Dendritic cell treated with granulocyte-macrophage colony-stimulating factor and Interleukin-4, amounts not matched to agents 40 ng/mL and 50 ng/mL, for 4 days (primary cell): ENCODE measurements around the gene RAB10.

Source experiments
- H3K27ac Mint-ChIP-seq: one replicate; pipeline ENCODE4 v1.8.0; 2022; ENCODE audit warnings: mild to moderate bottlenecking, mixed read lengths
- H3K27me3 Mint-ChIP-seq: one replicate; pipeline ENCODE4 v1.8.0; 2022; ENCODE audit warnings: mild to moderate bottlenecking, mixed read lengths
- H3K36me3 Mint-ChIP-seq: one replicate; pipeline ENCODE4 v1.8.0; 2022; ENCODE audit warnings: low read depth, mixed read lengths
- H3K4me1 Mint-ChIP-seq: one replicate; pipeline ENCODE4 v1.8.0; 2022; ENCODE audit warnings: low read depth, mixed read lengths
- H3K4me3 Mint-ChIP-seq: one replicate; pipeline ENCODE4 v1.8.0; 2022; ENCODE audit warnings: mild to moderate bottlenecking, moderate library complexity, mixed read lengths
- H3K9me3 Mint-ChIP-seq: one replicate; pipeline ENCODE4 v1.8.0; 2022; ENCODE audit warnings: mixed read lengths
- intact Hi-C: fragments of 100-400 bp; cut with micrococcal nuclease; formaldehyde crosslinking; loops from one replicate; pipeline ENCODE4 v1.15.0; 2022

The RAB10 gene

GRCh38 chr2:26054598-26055348 lies 20.9 kb downstream of the RAB10 start:
- Mint-ChIP-seq H3K27me3 (no peaks in the 10 kb centered on the region), H3K27ac (no peak overlapping the region), H3K36me3 (peaks cover 82% of the 10 kb centered on the region), H3K4me3 (no peak overlapping the region), H3K9me3 (no peaks in the 10 kb centered on the region), H3K4me1 (peaks cover 84% of the 10 kb centered on the region)
- intact Hi-C loops, result no loop called here

- intact Hi-C loops, result no loop called here
- peaks cover 75% of the 10 kb centered on the region for H3K4me1 Mint-ChIP-seq
- H3K27me3 Mint-ChIP-seq, result no peaks in the 10 kb centered on the region
- peak overlapping the region; percentile 31 for H3K27ac Mint-ChIP-seq
- no peak overlapping the region for H3K4me3 Mint-ChIP-seq
- no peaks in the 10 kb centered on the region for H3K9me3 Mint-ChIP-seq
- H3K36me3 Mint-ChIP-seq, result peaks cover 84% of the 10 kb centered on the region
These were observed 24.5 kb downstream of the RAB10 start for GRCh38 chr2:26058390-26058789.

- Mint-ChIP-seq H3K27me3 (no peaks in the 10 kb centered on the region), H3K4me1 (peaks cover 70% of the 10 kb centered on the region), H3K4me3 (no peak overlapping the region), H3K27ac (no peak overlapping the region), H3K9me3 (no peaks in the 10 kb centered on the region), H3K36me3 (peaks cover 88% of the 10 kb centered on the region)
- intact Hi-C loops, result no loop called here
These were observed 25.7 kb downstream of the RAB10 start for GRCh38 chr2:26059542-26059941.

- H3K27ac Mint-ChIP-seq, result no peak overlapping the region
- intact Hi-C loops, result no loop called here
These were observed 27.7 kb downstream of the RAB10 start for GRCh38 chr2:26061539-26061938.

GRCh38 chr2:26064846-26065245 lies 31.0 kb downstream of the RAB10 start:
- intact Hi-C loops, result no loop called here
- Mint-ChIP-seq H3K9me3 (no peaks in the 10 kb centered on the region), H3K4me3 (peak overlapping the region; percentile 26), H3K27me3 (no peaks in the 10 kb centered on the region), H3K36me3 (peaks cover 65% of the 10 kb centered on the region), H3K27ac (peak overlapping the region; percentile 67), H3K4me1 (peaks cover 57% of the 10 kb centered on the region)

More at GRCh38 chr2:26061539-26061938, 27.7 kb downstream of the RAB10 start:
- Mint-ChIP-seq H3K9me3 (no peaks in the 10 kb centered on the region), H3K4me1 (peaks cover 64% of the 10 kb centered on the region), H3K4me3 (no peak overlapping the region), H3K36me3 (peaks cover 88% of the 10 kb centered on the region), H3K27me3 (no peaks in the 10 kb centered on the region)

- H3K27me3 Mint-ChIP-seq, result no peaks in the 10 kb centered on the region
- H3K4me1 Mint-ChIP-seq, result peaks cover 53% of the 10 kb centered on the region
- H3K27ac Mint-ChIP-seq, result peak overlapping the region; percentile 76
- no peak overlapping the region for H3K4me3 Mint-ChIP-seq
- peaks cover 42% of the 10 kb centered on the region for H3K36me3 Mint-ChIP-seq
- H3K9me3 Mint-ChIP-seq, result no peaks in the 10 kb centered on the region
- intact Hi-C loops, result no loop called here
These were observed 33.5 kb downstream of the RAB10 start for GRCh38 chr2:26067186-26067974.

GRCh38 chr2:26067980-26068507 lies 34.2 kb downstream of the RAB10 start:
- H3K4me3 Mint-ChIP-seq, result peak overlapping the region; percentile 62
- intact Hi-C loops, result no loop called here
- H3K27ac Mint-ChIP-seq, result peak overlapping the region; percentile 76

GRCh38 chr2:26068602-26069298 lies 34.9 kb downstream of the RAB10 start:
- peak overlapping the region; percentile 76 for H3K27ac Mint-ChIP-seq
- peaks cover 31% of the 10 kb centered on the region for H3K36me3 Mint-ChIP-seq
- intact Hi-C loops, result no loop called here
- no peaks in the 10 kb centered on the region for H3K9me3 Mint-ChIP-seq
- no peak overlapping the region for H3K4me3 Mint-ChIP-seq
- no peaks in the 10 kb centered on the region for H3K27me3 Mint-ChIP-seq
- H3K4me1 Mint-ChIP-seq, result peaks cover 55% of the 10 kb centered on the region

More at GRCh38 chr2:26067980-26068507, 34.2 kb downstream of the RAB10 start:
- H3K9me3 Mint-ChIP-seq, result no peaks in the 10 kb centered on the region
- H3K4me1 Mint-ChIP-seq, result peaks cover 53% of the 10 kb centered on the region
- no peaks in the 10 kb centered on the region for H3K27me3 Mint-ChIP-seq
- peaks cover 36% of the 10 kb centered on the region for H3K36me3 Mint-ChIP-seq

- Mint-ChIP-seq H3K4me1 (peaks cover 67% of the 10 kb centered on the region), H3K4me3 (no peak overlapping the region), H3K27me3 (no peaks in the 10 kb centered on the region), H3K36me3 (peaks cover 26% of the 10 kb centered on the region), H3K27ac (no peak overlapping the region), H3K9me3 (no peaks in the 10 kb centered on the region)
- intact Hi-C loops, result no loop called here
These were observed 36.8 kb downstream of the RAB10 start for GRCh38 chr2:26070730-26071129.

GRCh38 chr2:26072925-26073768 lies 39.3 kb downstream of the RAB10 start:
- peaks cover 65% of the 10 kb centered on the region for H3K4me1 Mint-ChIP-seq
- no peaks in the 10 kb centered on the region for H3K9me3 Mint-ChIP-seq
- H3K27me3 Mint-ChIP-seq, result no peaks in the 10 kb centered on the region
- intact Hi-C loops, result no loop called here
- peak overlapping the region; percentile 39 for H3K27ac Mint-ChIP-seq
- peaks cover 14% of the 10 kb centered on the region for H3K36me3 Mint-ChIP-seq
- H3K4me3 Mint-ChIP-seq, result no peak overlapping the region

GRCh38 chr2:26073830-26074229 lies 39.9 kb downstream of the RAB10 start:
- intact Hi-C loops, result no loop called here
- H3K4me1 Mint-ChIP-seq, result peaks cover 69% of the 10 kb centered on the region
- H3K4me3 Mint-ChIP-seq, result no peak overlapping the region
- no peaks in the 10 kb centered on the region for H3K27me3 Mint-ChIP-seq
- H3K36me3 Mint-ChIP-seq, result peaks cover 21% of the 10 kb centered on the region
- H3K27ac Mint-ChIP-seq, result peak overlapping the region; percentile 3
- no peaks in the 10 kb centered on the region for H3K9me3 Mint-ChIP-seq

- intact Hi-C loops, result no loop called here
- peaks cover 5% of the 10 kb centered on the region for H3K9me3 Mint-ChIP-seq
- peaks cover 27% of the 10 kb centered on the region for H3K36me3 Mint-ChIP-seq
- H3K27ac Mint-ChIP-seq, result peak overlapping the region; percentile 3
- H3K27me3 Mint-ChIP-seq, result no peaks in the 10 kb centered on the region
- H3K4me3 Mint-ChIP-seq, result no peak overlapping the region
- peaks cover 76% of the 10 kb centered on the region for H3K4me1 Mint-ChIP-seq
These were observed 40.8 kb downstream of the RAB10 start for GRCh38 chr2:26074676-26075075.

GRCh38 chr2:26075173-26075572 lies 41.3 kb downstream of the RAB10 start:
- Mint-ChIP-seq H3K27ac (peak overlapping the region; percentile 10), H3K4me1 (peaks cover 76% of the 10 kb centered on the region), H3K27me3 (no peaks in the 10 kb centered on the region), H3K4me3 (no peak overlapping the region), H3K9me3 (peaks cover 10% of the 10 kb centered on the region), H3K36me3 (peaks cover 32% of the 10 kb centered on the region)
- intact Hi-C loops, result no loop called here
